MG63 (cell line): ENCODE data around the gene TES. TPM values are rescaled to one million over a fixed set of nuclear protein-coding genes. Genes with fewer than 3 reads are reported as not detected.
A peak's percentile ranks its signal among the peaks of the same experiment; 100 is the strongest.

Experiments used
- DNase-seq: peaks from one replicate; pipeline ENCODE4 v3.0.0-alpha.2; 2020
- H3K27me3 ChIP-seq: fragments of 250-450 bp; sonication (Bioruptor Pico); 2 replicates; pipeline ENCODE4 v1.5.1; 2020; ENCODE audit warnings: mild to moderate bottlenecking, moderate library complexity
- H3K36me3 ChIP-seq: fragments of 250-450 bp; sonication (Bioruptor Pico); 2 replicates; pipeline ENCODE4 v1.5.1; 2020; ENCODE audit warnings: mild to moderate bottlenecking, moderate library complexity
- H3K4me3 ChIP-seq: fragments of 250-450 bp; sonication (Bioruptor Pico); 2 replicates; pipeline ENCODE4 v1.5.1; 2020; ENCODE audit warnings: mild to moderate bottlenecking, moderate library complexity
- H3K9me3 ChIP-seq: fragments of 250-450 bp; sonication (Bioruptor Pico); 2 replicates; pipeline ENCODE4 v1.5.1; 2020; ENCODE audit warnings: mild to moderate bottlenecking, moderate library complexity
- total RNA-seq: library from RNA; depleted of rRNA; stranded (reverse); fragments of >200 nt; shearing (Covaris generic); gene quantifications from 2 replicates; pipeline ENCODE4 v1.2.3, GENCODE V29; 2014; ENCODE audit warnings: low replicate concordance

The TES gene
- total RNA-seq, 1 experiment from 2014 or later = 39.1 TPM

GRCh38 chr7:116180302-116180701 lies 30.0 kb upstream of the TES start:
- DNase-seq = no peak
- Histone ChIP-seq H3K36me3 (no peaks in the 10 kb centered on the region), H3K9me3 (peaks cover 2% of the 10 kb centered on the region), H3K27me3 (no peaks in the 10 kb centered on the region), H3K4me3 (no peak overlapping the region)

GRCh38 chr7:116182023-116182422 lies 28.3 kb upstream of the TES start:
- H3K27me3 ChIP-seq = no peaks in the 10 kb centered on the region
- H3K9me3 ChIP-seq = no peaks in the 10 kb centered on the region
- no peaks in the 10 kb centered on the region for H3K36me3 ChIP-seq
- no peak overlapping the region for H3K4me3 ChIP-seq
- DNase-seq = no peak

GRCh38 chr7:116185450-116185849 lies 24.9 kb upstream of the TES start:
- no peaks in the 10 kb centered on the region for H3K27me3 ChIP-seq
- DNase-seq = no peak
- H3K4me3 ChIP-seq = no peak overlapping the region
- H3K36me3 ChIP-seq = no peaks in the 10 kb centered on the region
- H3K9me3 ChIP-seq = no peaks in the 10 kb centered on the region

GRCh38 chr7:116185956-116186355 lies 24.4 kb upstream of the TES start:
- no peaks in the 10 kb centered on the region for H3K36me3 ChIP-seq
- no peak for DNase-seq
- no peak overlapping the region for H3K4me3 ChIP-seq
- H3K9me3 ChIP-seq = no peaks in the 10 kb centered on the region
- H3K27me3 ChIP-seq = no peaks in the 10 kb centered on the region

- Histone ChIP-seq H3K4me3 (no peak overlapping the region), H3K36me3 (no peaks in the 10 kb centered on the region), H3K27me3 (no peaks in the 10 kb centered on the region), H3K9me3 (no peaks in the 10 kb centered on the region)
- DNase-seq = no peak
Measured at GRCh38 chr7:116187400-116187799, 22.9 kb upstream of the TES start.

GRCh38 chr7:116193329-116194087 lies 16.8 kb upstream of the TES start:
- Histone ChIP-seq H3K4me3 (no peak overlapping the region), H3K9me3 (no peaks in the 10 kb centered on the region), H3K27me3 (no peaks in the 10 kb centered on the region), H3K36me3 (no peaks in the 10 kb centered on the region)
- DNase-seq = no peak

GRCh38 chr7:116194115-116194514 lies 16.2 kb upstream of the TES start:
- H3K9me3 ChIP-seq = no peaks in the 10 kb centered on the region
- no peaks in the 10 kb centered on the region for H3K27me3 ChIP-seq
- no peak overlapping the region for H3K4me3 ChIP-seq
- no peaks in the 10 kb centered on the region for H3K36me3 ChIP-seq
- no peak for DNase-seq

- DNase-seq = no peak
- no peaks in the 10 kb centered on the region for H3K9me3 ChIP-seq
- no peaks in the 10 kb centered on the region for H3K27me3 ChIP-seq
- H3K36me3 ChIP-seq = no peaks in the 10 kb centered on the region
- H3K4me3 ChIP-seq = no peak overlapping the region
Measured at GRCh38 chr7:116195451-116195850, 14.9 kb upstream of the TES start.

- no peaks in the 10 kb centered on the region for H3K36me3 ChIP-seq
- no peaks in the 10 kb centered on the region for H3K9me3 ChIP-seq
- H3K4me3 ChIP-seq = no peak overlapping the region
- H3K27me3 ChIP-seq = no peaks in the 10 kb centered on the region
- no peak for DNase-seq
Measured at GRCh38 chr7:116196947-116197346, 13.4 kb upstream of the TES start.

GRCh38 chr7:116197360-116197759 lies 13.0 kb upstream of the TES start:
- Histone ChIP-seq H3K9me3 (no peaks in the 10 kb centered on the region), H3K36me3 (no peaks in the 10 kb centered on the region), H3K4me3 (no peak overlapping the region), H3K27me3 (no peaks in the 10 kb centered on the region)
- DNase-seq = no peak

- no peak for DNase-seq
- H3K36me3 ChIP-seq = no peaks in the 10 kb centered on the region
- no peaks in the 10 kb centered on the region for H3K27me3 ChIP-seq
- no peaks in the 10 kb centered on the region for H3K9me3 ChIP-seq
- H3K4me3 ChIP-seq = no peak overlapping the region
Measured at GRCh38 chr7:116198748-116199410, 11.5 kb upstream of the TES start.

- Histone ChIP-seq H3K36me3 (no peaks in the 10 kb centered on the region), H3K27me3 (no peaks in the 10 kb centered on the region)
- DNase-seq = no peak
Measured at GRCh38 chr7:116200963-116201362, 9.4 kb upstream of the TES start.

GRCh38 chr7:116206141-116206540 lies 4.2 kb upstream of the TES start:
- no peaks in the 10 kb centered on the region for H3K9me3 ChIP-seq
- no peaks in the 10 kb centered on the region for H3K36me3 ChIP-seq
- no peak overlapping the region for H3K4me3 ChIP-seq
- no peak for DNase-seq
- no peaks in the 10 kb centered on the region for H3K27me3 ChIP-seq

More at GRCh38 chr7:116200963-116201362, 9.4 kb upstream of the TES start:
- no peaks in the 10 kb centered on the region for H3K9me3 ChIP-seq
- no peak overlapping the region for H3K4me3 ChIP-seq

- DNase-seq = no peak
- Histone ChIP-seq H3K36me3 (no peaks in the 10 kb centered on the region), H3K4me3 (no peak overlapping the region), H3K9me3 (no peaks in the 10 kb centered on the region), H3K27me3 (no peaks in the 10 kb centered on the region)
Measured at GRCh38 chr7:116208919-116209318, 1.4 kb upstream of the TES start.

- no peaks in the 10 kb centered on the region for H3K27me3 ChIP-seq
- H3K36me3 ChIP-seq = no peaks in the 10 kb centered on the region
- no peak overlapping the region for H3K4me3 ChIP-seq
- H3K9me3 ChIP-seq = no peaks in the 10 kb centered on the region
- DNase-seq = no peak
Measured at GRCh38 chr7:116209561-116210070, 723 bp upstream of the TES start.

GRCh38 chr7:116211006-116211912 lies 920 bp downstream of the TES start:
- no peaks in the 10 kb centered on the region; the same call in 1 of the 2 replicates for H3K36me3 ChIP-seq
- peak; percentile 65 for DNase-seq
- H3K4me3 ChIP-seq = peak overlapping the region; percentile 62
- no peaks in the 10 kb centered on the region for H3K27me3 ChIP-seq
- no peaks in the 10 kb centered on the region for H3K9me3 ChIP-seq
